ENCODE data around the gene INTS12. TPM values are rescaled to one million over a fixed set of nuclear protein-coding genes. Genes with fewer than 3 reads are reported as not detected.

INTS12 gene
- total and polyA plus RNA-seq, 2 of the 8 experiments (the other 6 are each of a cell fraction or from before 2014, with no cell fraction given), result 12.3 to 14.1 TPM

DNA sequence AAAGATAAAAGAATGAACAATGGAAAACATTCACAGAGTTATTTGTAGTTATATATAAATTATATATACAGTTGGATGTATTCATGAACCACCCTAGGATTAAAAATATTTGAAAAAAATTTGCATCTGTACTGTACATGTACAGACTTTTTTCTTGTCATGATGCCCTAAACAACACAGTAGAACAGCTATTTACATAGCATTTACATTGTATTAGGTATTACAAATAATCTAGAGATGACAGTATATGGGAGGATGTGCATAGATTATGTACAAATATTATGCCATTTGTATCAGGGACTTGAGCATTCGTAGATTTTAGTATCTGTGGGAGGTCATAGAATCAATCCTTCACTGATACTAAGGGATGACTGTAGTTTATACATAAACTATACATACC lies 44.9 kb upstream of the INTS12 start (continued):
- TF ChIP-seq CREB1 (IDR thresholded peaks at IDR 0.05) (no peak), JUN (IDR thresholded peaks at IDR 0.05; ENCODE audit: low read depth, low read length) (no peak), CTCF (IDR thresholded peaks at IDR 0.05; ENCODE audit: control extremely low read depth in 1 of 3, insufficient read depth in 1 of 3, low read depth in 1 of 3, low read length in 3 of 3) (no peak)
